Uterus (tissue), 4 donors: ENCODE results near the gene RBBP9. TPM values are rescaled to one million over a fixed set of nuclear protein-coding genes. Genes with fewer than 3 reads are reported as not detected.

ENCODE experiments used
- DNase-seq, 2 donors: peaks; one replicate each; pipeline ENCODE4 v3.0.0-alpha.2; 2019 to 2020
- H3K27ac ChIP-seq, 2 donors: fragments of 200-600 bp; sonication (generic); 1 replicate in 1 of 2; 2 replicates in 1 of 2; pipeline ENCODE4 v1.5.1; 2016 to 2018
- H3K27me3 ChIP-seq, 2 donors: fragments of 200-600 bp; sonication (generic); one replicate each; pipeline ENCODE4 v1.5.1; 2018 to 2019; ENCODE audit warnings: control low read depth in 1 of 2
- H3K36me3 ChIP-seq, 2 donors: fragments of 200-600 bp; sonication (generic); one replicate each; pipeline ENCODE4 v1.5.1; 2019; ENCODE audit warnings: control low read depth in 1 of 2
- H3K4me1 ChIP-seq, 2 donors: fragments of 200-600 bp; sonication (generic); one replicate each; pipeline ENCODE4 v1.5.1; 2018 to 2019; ENCODE audit warnings: control low read depth in 1 of 2
- H3K4me3 ChIP-seq, 2 donors: fragments of 200-600 bp; sonication (generic); 1 replicate in 1 of 2; 2 replicates in 1 of 2; pipeline ENCODE4 v1.5.1; 2018 to 2019; ENCODE audit warnings: mild to moderate bottlenecking in 1 of 2
- H3K9me3 ChIP-seq, 2 donors: fragments of 200-600 bp; sonication (generic); one replicate each; pipeline ENCODE4 v1.5.1; 2019; ENCODE audit warnings: control low read depth in 1 of 2
- CTCF ChIP-seq, 4 experiments: fragments of 200-600 bp in 2 of 4; fragments of 450-650 bp in 2 of 4; sonication (generic) in 2 of 4; IDR thresholded peaks; one replicate each; pipeline ENCODE4 v1.5.1; 2016 to 2019; ENCODE audit warnings: antibody characterized with exemption in 4 of 4, mild to moderate bottlenecking in 2 of 4, moderate library complexity in 1 of 4
- POLR2A ChIP-seq, 2 donors: fragments of 450-650 bp; IDR thresholded peaks; one replicate each; pipeline ENCODE4 v1.6.1; 2016; ENCODE audit warnings: antibody characterized with exemption in 2 of 2, mild to moderate bottlenecking in 1 of 2, moderate library complexity in 1 of 2
- intact Hi-C: fragments of 100-400 bp; cut with DNase I; formaldehyde crosslinking; loops from one replicate; pipeline ENCODE4 v1.15.1; 2023; ENCODE audit warnings: low total_unique reads
- total RNA-seq, 4 donors: library from RNA; depleted of rRNA in 3 of 4; stranded (reverse); fragments of >200 nt in 3 of 4; gene quantifications; one replicate each; pipeline versions ENCODE4 v1.1.0 to v1.2.4, GENCODE V29; 2014 to 2023
- donor health status: DM: yes; HTN: yes; CAD: no.

RBBP9 gene
- total RNA-seq: 100 to 1,000 TPM in 1 of 4 donors, 10 to 100 TPM in 3; 12.5 to 128 (median 40.7) TPM

- Histone ChIP-seq H3K27me3 (no peaks in the 10 kb centered on the region), H3K4me1 (peaks cover 0 to 6% of the 10 kb centered on the region in 2 donors), H3K4me3 (peak within 1 kb of the TSS; percentile 58 to 81), H3K36me3 (no peaks in the 10 kb centered on the region), H3K27ac (peak within 1 kb of the TSS; percentile 68 to 69), H3K9me3 (no peaks in the 10 kb centered on the region)
- intact Hi-C loops: no loop called here
- peak; percentile 79 to 81 for DNase-seq
- TF ChIP-seq POLR2A (IDR thresholded peaks at IDR 0.05): peak in 1 of 2 donors; percentile 36
- no peak for TF ChIP-seq CTCF (IDR thresholded peaks at IDR 0.05)
Observed at GRCh38 chr20:18496740-18497592, at the start of gene RBBP9. TSS of gene RBBP9 (minus strand) at chr20:18497225. CDS start at chr20:18497167, 58 bp downstream.

GRCh38 chr20:18545566-18545965, 48.5 kb upstream of the RBBP9 start:
- Histone ChIP-seq H3K27me3 (no peaks in the 10 kb centered on the region), H3K4me1 (no peaks in the 10 kb centered on the region), H3K27ac (no peak overlapping the region), H3K9me3 (no peaks in the 10 kb centered on the region), H3K4me3 (no peak overlapping the region), H3K36me3 (no peaks in the 10 kb centered on the region)
- DNase-seq: no peak
- intact Hi-C loops: no loop called here
- TF ChIP-seq POLR2A (IDR thresholded peaks at IDR 0.05) (no peak), CTCF (IDR thresholded peaks at IDR 0.05) (no peak)

GRCh38 chr20:18543932-18544331, 46.9 kb upstream of the RBBP9 start:
- Histone ChIP-seq H3K4me1 (no peaks in the 10 kb centered on the region), H3K4me3 (no peak overlapping the region), H3K36me3 (no peaks in the 10 kb centered on the region), H3K27ac (no peak overlapping the region), H3K9me3 (no peaks in the 10 kb centered on the region), H3K27me3 (no peaks in the 10 kb centered on the region)
- TF ChIP-seq POLR2A (IDR thresholded peaks at IDR 0.05): no peak
- no peak for TF ChIP-seq CTCF (IDR thresholded peaks at IDR 0.05)
- DNase-seq: no peak
- intact Hi-C loops: no loop called here

GRCh38 chr20:18543216-18543615, 46.2 kb upstream of the RBBP9 start:
- Histone ChIP-seq H3K27ac (no peak overlapping the region), H3K4me1 (no peaks in the 10 kb centered on the region), H3K4me3 (no peak overlapping the region)

More at GRCh38 chr20:18543216-18543615, 46.2 kb upstream of the RBBP9 start:
- no peak for TF ChIP-seq POLR2A (IDR thresholded peaks at IDR 0.05)
- no peak for TF ChIP-seq CTCF (IDR thresholded peaks at IDR 0.05)
- DNase-seq: no peak
- Histone ChIP-seq H3K27me3 (no peaks in the 10 kb centered on the region), H3K9me3 (no peaks in the 10 kb centered on the region), H3K36me3 (no peaks in the 10 kb centered on the region)
- intact Hi-C loops: no loop called here
